HG02973 (cell line): ENCODE measurements around the gene TNRC18.
"Not testable (repeated sequence)": the region's sequence is repeated elsewhere in the genome, so short reads cannot be mapped to it uniquely, and the experiment has no call there.

Experiments used
- ATAC-seq: cut with Tn5 transposase; IDR thresholded peaks from one replicate; pipeline ENCODE4 v1.9.1; 2021; ENCODE audit warnings: moderate library complexity; ENCODE audit not compliant: unreplicated experiment

TNRC18 gene

GRCh38 chr7:5320802-5321396 is 102.7 kb downstream of the TNRC18 start:
- ATAC-seq, result no peak

- no peak for ATAC-seq
These were observed 103.2 kb downstream of the TNRC18 start for GRCh38 chr7:5320391-5320790.

- not testable (repeated sequence) for ATAC-seq
These were observed 105.0 kb downstream of the TNRC18 start for GRCh38 chr7:5318613-5319012.

GRCh38 chr7:5315761-5316160 is 107.9 kb downstream of the TNRC18 start:
- no peak for ATAC-seq

- ATAC-seq, result no peak
These were observed 108.8 kb downstream of the TNRC18 start for GRCh38 chr7:5314864-5315263.

GRCh38 chr7:5313076-5313885 is 110.4 kb downstream of the TNRC18 start:
- ATAC-seq, result not testable (repeated sequence)

GRCh38 chr7:5312276-5313070 is 111.2 kb downstream of the TNRC18 start:
- not testable (repeated sequence) for ATAC-seq

GRCh38 chr7:5310822-5311405 is 112.7 kb downstream of the TNRC18 start:
- no peak for ATAC-seq

GRCh38 chr7:5309146-5309545 is 114.5 kb downstream of the TNRC18 start:
- ATAC-seq, result no peak

- not testable (repeated sequence) for ATAC-seq
These were observed 116.2 kb downstream of the TNRC18 start for GRCh38 chr7:5307221-5308142.

- not testable (repeated sequence) for ATAC-seq
These were observed 118.6 kb downstream of the TNRC18 start for GRCh38 chr7:5305050-5305449.

- ATAC-seq, result no peak
These were observed 119.8 kb downstream of the TNRC18 start for GRCh38 chr7:5303591-5304505.

GRCh38 chr7:5303061-5303460 is 120.6 kb downstream of the TNRC18 start:
- no peak for ATAC-seq

- ATAC-seq, result no peak
These were observed 121.1 kb downstream of the TNRC18 start for GRCh38 chr7:5302577-5302976.

- no peak for ATAC-seq
These were observed 123.3 kb downstream of the TNRC18 start for GRCh38 chr7:5300366-5300765.

GRCh38 chr7:5296611-5297226 is 126.9 kb downstream of the TNRC18 start:
- no peak for ATAC-seq

- ATAC-seq, result no peak
These were observed 127.5 kb downstream of the TNRC18 start for GRCh38 chr7:5296015-5296610.
